ENCODE measurements around the gene C16orf95. TPM values are rescaled to one million over a fixed set of nuclear protein-coding genes. Genes with fewer than 3 reads are reported as not detected.

The C16orf95 gene
- total RNA-seq, 1 donor from 2014 or later, result 5.0 TPM

GRCh38 chr16:87327798-87328495, 10.8 kb upstream of the C16orf95 start:
- Mint-ChIP-seq H3K4me1 (ENCODE audit: unreplicated experiment) (peaks cover 4% of the 10 kb centered on the region), H3K4me3 (ENCODE audit: unreplicated experiment) (no peak overlapping the region), H3K36me3 (ENCODE audit: unreplicated experiment) (peaks cover 9% of the 10 kb centered on the region), H3K9me3 (ENCODE audit: unreplicated experiment) (no peaks in the 10 kb centered on the region), H3K27ac (ENCODE audit: unreplicated experiment) (no peak overlapping the region), H3K27me3 (ENCODE audit: unreplicated experiment) (no peaks in the 10 kb centered on the region)
- no peak for TF ChIP-seq CTCF (IDR thresholded peaks at IDR 0.05)
- no peak for DNase-seq (ENCODE audit: extremely low spot score, unreplicated experiment)

- H3K36me3 Mint-ChIP-seq (ENCODE audit: unreplicated experiment), result peaks cover 8% of the 10 kb centered on the region
- H3K9me3 Mint-ChIP-seq (ENCODE audit: unreplicated experiment), result no peaks in the 10 kb centered on the region
- no peaks in the 10 kb centered on the region for H3K27me3 Mint-ChIP-seq (ENCODE audit: unreplicated experiment)
- TF ChIP-seq CTCF (IDR thresholded peaks at IDR 0.05), result no peak
- H3K4me1 Mint-ChIP-seq (ENCODE audit: unreplicated experiment), result peaks cover 4% of the 10 kb centered on the region
- H3K4me3 Mint-ChIP-seq (ENCODE audit: unreplicated experiment), result no peak overlapping the region
- no peak overlapping the region for H3K27ac Mint-ChIP-seq (ENCODE audit: unreplicated experiment)
- no peak for DNase-seq (ENCODE audit: extremely low spot score, unreplicated experiment)
Observed at GRCh38 chr16:87326151-87326571, 9.0 kb upstream of the C16orf95 start.

GRCh38 chr16:87325423-87325858, 8.2 kb upstream of the C16orf95 start:
- Mint-ChIP-seq H3K36me3 (ENCODE audit: unreplicated experiment) (peaks cover 4% of the 10 kb centered on the region), H3K27ac (ENCODE audit: unreplicated experiment) (peak overlapping the region; percentile 23), H3K4me1 (ENCODE audit: unreplicated experiment) (peaks cover 4% of the 10 kb centered on the region), H3K4me3 (ENCODE audit: unreplicated experiment) (no peak overlapping the region), H3K27me3 (ENCODE audit: unreplicated experiment) (no peaks in the 10 kb centered on the region), H3K9me3 (ENCODE audit: unreplicated experiment) (no peaks in the 10 kb centered on the region)
- no peak for DNase-seq (ENCODE audit: extremely low spot score, unreplicated experiment)
- no peak for TF ChIP-seq CTCF (IDR thresholded peaks at IDR 0.05)

GRCh38 chr16:87324411-87325275, 7.5 kb upstream of the C16orf95 start:
- Mint-ChIP-seq H3K36me3 (ENCODE audit: unreplicated experiment) (peaks cover 4% of the 10 kb centered on the region), H3K4me1 (ENCODE audit: unreplicated experiment) (peaks cover 4% of the 10 kb centered on the region), H3K27ac (ENCODE audit: unreplicated experiment) (no peak overlapping the region), H3K4me3 (ENCODE audit: unreplicated experiment) (no peak overlapping the region), H3K9me3 (ENCODE audit: unreplicated experiment) (no peaks in the 10 kb centered on the region), H3K27me3 (ENCODE audit: unreplicated experiment) (no peaks in the 10 kb centered on the region)
- DNase-seq (ENCODE audit: extremely low spot score, unreplicated experiment), result peak; percentile 83
- TF ChIP-seq CTCF (IDR thresholded peaks at IDR 0.05), result peak; percentile 78

All from osteocyte (in vitro differentiated cells).